CD8-positive, alpha-beta memory T cell (primary cell): ENCODE data around the gene RFWD3. TPM values are rescaled to one million over a fixed set of nuclear protein-coding genes. Genes with fewer than 3 reads are reported as not detected.

Source experiments
- CTCF ChIA-PET: fragments of 350-600 bp; sonication (Branson Sonifier 250); formaldehyde crosslinking; loops from one replicate; lab custom pipeline; 2021; ENCODE audit warnings: antibody characterized with exemption; lab: Charles Lee
- POLR2A ChIA-PET: fragments of 350-600 bp; sonication (Branson Sonifier 250); formaldehyde crosslinking; loops from one replicate; lab custom pipeline; 2021; ENCODE audit warnings: antibody characterized with exemption; lab: Charles Lee
- DNase-seq, 5 donors: peaks; one replicate each; pipeline versions ENCODE4 v3.0.0 to v3.0.0-alpha.2; 2020 to 2022; ENCODE audit warnings: mixed read lengths in 1 of 5
- H3K27ac ChIP-seq: one replicate; pipeline ENCODE4 v1.7.0; 2013; ENCODE audit warnings: low read depth, mild to moderate bottlenecking, low read length, moderate library complexity
- H3K27me3 ChIP-seq: 2 replicates; pipeline ENCODE4 v1.7.0; 2013; ENCODE audit warnings: low read length, mild to moderate bottlenecking; ENCODE audit not compliant: insufficient read depth, poor library complexity, severe bottlenecking
- H3K36me3 ChIP-seq: 2 replicates; pipeline ENCODE4 v1.7.0; 2013; ENCODE audit warnings: mild to moderate bottlenecking, low read length, moderate library complexity; ENCODE audit not compliant: insufficient read depth
- H3K4me1 ChIP-seq: 2 replicates; pipeline ENCODE4 v1.7.0; 2013; ENCODE audit warnings: mild to moderate bottlenecking, low read length, moderate library complexity; ENCODE audit not compliant: insufficient read depth
- H3K4me3 ChIP-seq: 2 replicates; pipeline ENCODE4 v1.7.0; 2013; ENCODE audit warnings: mild to moderate bottlenecking, low read length
- H3K9me3 ChIP-seq: 2 replicates; pipeline ENCODE4 v1.7.0; 2013; ENCODE audit warnings: mild to moderate bottlenecking, low read length
- H3K27ac Mint-ChIP-seq, 8 donors: one replicate each; pipeline ENCODE4 v1.8.0; 2020 to 2021; ENCODE audit warnings: mixed read lengths in 8 of 8, mild to moderate bottlenecking in 6 of 8, inconsistent platforms in 3 of 8, moderate library complexity in 3 of 8
- H3K27me3 Mint-ChIP-seq, 2 donors: one replicate each; pipeline ENCODE4 v1.8.0; 2020 to 2021; ENCODE audit warnings: mixed read lengths in 2 of 2, mild to moderate bottlenecking in 1 of 2, moderate library complexity in 1 of 2
- H3K36me3 Mint-ChIP-seq, 3 donors: one replicate each; pipeline ENCODE4 v1.8.0; 2020 to 2021; ENCODE audit warnings: mixed read lengths in 3 of 3, inconsistent platforms in 1 of 3, mild to moderate bottlenecking in 1 of 3
- H3K4me1 Mint-ChIP-seq, 3 donors: one replicate each; pipeline ENCODE4 v1.8.0; 2020 to 2021; ENCODE audit warnings: mixed read lengths in 3 of 3, inconsistent platforms in 1 of 3, mild to moderate bottlenecking in 1 of 3
- H3K4me3 Mint-ChIP-seq, 7 donors: one replicate each; pipeline ENCODE4 v1.8.0; 2020 to 2021; ENCODE audit warnings: mixed read lengths in 7 of 7, mild to moderate bottlenecking in 6 of 7, moderate library complexity in 4 of 7, inconsistent platforms in 2 of 7
- H3K9me3 Mint-ChIP-seq, 5 donors: one replicate each; pipeline ENCODE4 v1.8.0; 2020 to 2022; ENCODE audit warnings: mixed read lengths in 5 of 5, mild to moderate bottlenecking in 3 of 5, moderate library complexity in 2 of 5, inconsistent platforms in 1 of 5
- polyA plus RNA-seq: library from polyadenylated mRNA; unstranded; fragments of 300-500 nt; fragmentation: Illumina TruSeq; gene quantifications from one replicate; pipeline ENCODE4 v1.2.3, GENCODE V29; 2021
- total RNA-seq, 2 experiments: library from RNA; stranded (reverse); gene quantifications; one replicate each; pipeline ENCODE4 v1.2.3, GENCODE V29; 2021

The RFWD3 gene
- total and polyA plus RNA-seq, 3 experiments from 2014 or later: 20.1 to 113 (median 99.5) TPM

- Histone ChIP-seq H3K36me3 (peaks cover 5% of the 10 kb centered on the region), H3K9me3 (no peaks in the 10 kb centered on the region), H3K27me3 (no peaks in the 10 kb centered on the region), H3K4me3 (no peak overlapping the region), H3K4me1 (peaks cover 8% of the 10 kb centered on the region), H3K27ac (no peak overlapping the region)
- H3K4me1 Mint-ChIP-seq: peaks cover 28 to 51% (median 46%) of the 10 kb centered on the region in 3 donors
- ChIA-PET CTCF (interaction anchor here (0.7 kb wide), 1 partner anchor 61 kb away, joined by 3 read pairs; no protein-coding TSS in a partner anchor), POLR2A (no interaction called here)
- no peak overlapping the region for H3K4me3 Mint-ChIP-seq
- H3K36me3 Mint-ChIP-seq: peaks cover 0 to 79% (median 12%) of the 10 kb centered on the region in 3 donors
- H3K27me3 Mint-ChIP-seq: peaks cover 0 to 1% of the 10 kb centered on the region in 2 donors
- peak overlapping the region in 2 of 8 donors; percentile 4 to 7 for H3K27ac Mint-ChIP-seq
- no peaks in the 10 kb centered on the region for H3K9me3 Mint-ChIP-seq
- no peak for DNase-seq
These were observed 15.6 kb downstream of the RFWD3 start for GRCh38 chr16:74650966-74651567.

DNA sequence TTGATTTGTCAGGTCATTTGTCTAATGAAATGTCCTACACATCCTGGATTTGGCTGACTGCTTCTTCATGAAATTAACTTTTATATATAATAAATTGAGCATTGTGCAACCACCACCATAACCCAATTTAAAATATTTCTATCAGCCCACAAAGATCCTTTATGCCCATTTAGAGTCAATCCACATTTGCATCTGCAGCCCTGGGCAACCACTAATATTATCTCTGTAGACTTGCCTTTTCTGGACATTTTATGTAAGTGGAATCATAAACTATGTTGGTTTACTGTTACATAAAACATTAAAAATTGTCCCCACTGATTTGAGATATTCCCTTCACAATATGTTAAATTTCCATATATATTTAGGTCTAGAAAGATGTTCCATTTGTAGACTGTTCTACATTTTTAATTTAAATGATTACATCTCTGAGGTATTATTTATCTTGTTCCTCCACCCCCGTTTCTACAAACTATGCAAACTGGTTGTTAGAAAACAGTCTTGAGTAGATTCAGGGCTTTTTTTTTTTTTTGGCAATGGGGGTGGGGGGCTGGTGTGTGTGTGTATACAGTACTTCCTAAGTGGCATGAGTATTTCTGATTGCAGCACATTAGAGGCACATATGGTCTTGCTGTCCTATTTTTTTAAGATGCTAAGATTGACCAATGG lies 16.7 kb downstream of the RFWD3 start:
- H3K27ac Mint-ChIP-seq: peak overlapping the region in 3 of 8 donors; percentile 1 to 35 (median 30)
- H3K36me3 ChIP-seq: peaks cover 9% of the 10 kb centered on the region
- no peaks in the 10 kb centered on the region for H3K9me3 ChIP-seq
- H3K9me3 Mint-ChIP-seq: no peaks in the 10 kb centered on the region
- H3K27ac ChIP-seq: no peak overlapping the region
- no peak for DNase-seq
- no peak overlapping the region for H3K4me3 ChIP-seq
- H3K4me3 Mint-ChIP-seq: no peak overlapping the region
- H3K27me3 ChIP-seq: no peaks in the 10 kb centered on the region
- peaks cover 21 to 42% (median 38%) of the 10 kb centered on the region in 3 donors for H3K4me1 Mint-ChIP-seq
- H3K4me1 ChIP-seq: peaks cover 8% of the 10 kb centered on the region
- H3K27me3 Mint-ChIP-seq: peaks cover 0 to 1% of the 10 kb centered on the region in 2 donors
- CTCF ChIA-PET: interaction anchor here (0.7 kb wide), 1 partner anchor 60 kb away, joined by 3 read pairs; no protein-coding TSS in a partner anchor
- POLR2A ChIA-PET: interaction anchor here (0.6 kb wide), 1 partner anchor 91 kb away, joined by 3 read pairs; no protein-coding TSS in a partner anchor
- peaks cover 0 to 80% (median 10%) of the 10 kb centered on the region in 3 donors for H3K36me3 Mint-ChIP-seq

GRCh38 chr16:74641969-74642368 lies 24.7 kb downstream of the RFWD3 start:
- peak overlapping the region in 1 of 8 donors; percentile 64 for H3K27ac Mint-ChIP-seq
- no peak for DNase-seq
- H3K27me3 ChIP-seq: no peaks in the 10 kb centered on the region
- CTCF ChIA-PET: no interaction called here
- H3K27ac ChIP-seq: no peak overlapping the region
- no peaks in the 10 kb centered on the region for H3K4me1 ChIP-seq
- H3K4me3 ChIP-seq: no peak overlapping the region
- no peaks in the 10 kb centered on the region for H3K9me3 ChIP-seq
- H3K36me3 Mint-ChIP-seq: peaks cover 4 to 80% (median 15%) of the 10 kb centered on the region in 3 donors
- H3K9me3 Mint-ChIP-seq: no peaks in the 10 kb centered on the region
- peaks cover 50% of the 10 kb centered on the region for H3K36me3 ChIP-seq
- no peaks in the 10 kb centered on the region for H3K27me3 Mint-ChIP-seq
- H3K4me3 Mint-ChIP-seq: no peak overlapping the region
- H3K4me1 Mint-ChIP-seq: peaks cover 0 to 3% (median 0%) of the 10 kb centered on the region in 3 donors
- POLR2A ChIA-PET: no interaction called here

DNA sequence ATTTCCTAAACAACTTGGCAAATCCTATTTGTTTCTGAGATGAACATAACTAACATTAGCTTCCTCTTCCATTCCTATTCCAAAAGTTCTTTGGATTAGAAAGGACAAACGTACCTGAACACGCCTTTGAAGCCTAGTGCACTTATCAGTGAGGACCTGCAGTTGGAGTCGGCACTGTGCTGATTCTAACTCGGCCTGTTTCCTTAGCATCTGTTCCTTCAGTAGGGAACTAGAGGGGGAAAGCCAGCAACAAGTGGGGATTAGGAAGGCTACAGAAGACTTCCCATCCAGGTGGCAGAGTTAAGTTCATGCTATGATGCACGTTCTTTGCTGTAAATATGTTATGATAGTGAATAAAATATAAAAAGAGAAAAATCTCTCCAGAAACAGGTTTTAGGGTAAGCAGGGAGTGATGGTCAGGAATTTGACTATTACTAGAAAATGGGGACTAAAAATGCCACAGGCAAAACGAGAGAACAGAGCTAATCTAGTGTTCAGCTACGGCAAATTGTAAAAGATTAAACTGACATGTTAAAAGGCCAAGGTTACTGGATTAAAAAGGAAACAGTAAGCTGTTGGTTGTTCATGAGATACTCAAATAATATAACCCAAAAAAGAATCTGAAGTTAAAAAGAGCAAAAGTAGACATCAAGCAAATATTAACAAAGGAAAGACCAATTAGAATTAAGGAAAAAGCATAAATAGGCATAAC lies 28.8 kb downstream of the RFWD3 start:
- H3K27ac ChIP-seq: no peak overlapping the region
- Mint-ChIP-seq H3K9me3 (no peaks in the 10 kb centered on the region), H3K36me3 (peaks cover 0 to 77% (median 7%) of the 10 kb centered on the region in 3 donors), H3K27ac (peak overlapping the region in 3 of 8 donors; percentile 54 to 78 (median 76)), H3K4me3 (no peak overlapping the region), H3K27me3 (no peaks in the 10 kb centered on the region), H3K4me1 (peaks cover 0 to 1% (median 0%) of the 10 kb centered on the region in 3 donors)
- no peak for DNase-seq
- no peaks in the 10 kb centered on the region for H3K9me3 ChIP-seq
- H3K36me3 ChIP-seq: peaks cover 40% of the 10 kb centered on the region
- CTCF ChIA-PET: no interaction called here
- no peak overlapping the region for H3K4me3 ChIP-seq
- no peaks in the 10 kb centered on the region for H3K27me3 ChIP-seq
- H3K4me1 ChIP-seq: no peaks in the 10 kb centered on the region
- POLR2A ChIA-PET: no interaction called here

- H3K9me3 ChIP-seq: no peaks in the 10 kb centered on the region
- H3K4me3 ChIP-seq: no peak overlapping the region
- H3K36me3 Mint-ChIP-seq: peaks cover 0 to 81% (median 10%) of the 10 kb centered on the region in 3 donors
- H3K27me3 ChIP-seq: no peaks in the 10 kb centered on the region
- H3K4me1 ChIP-seq: no peaks in the 10 kb centered on the region
- H3K27ac ChIP-seq: no peak overlapping the region
- H3K4me3 Mint-ChIP-seq: no peak overlapping the region
- no peaks in the 10 kb centered on the region for H3K4me1 Mint-ChIP-seq
- peak overlapping the region in 2 of 8 donors; percentile 43 to 80 for H3K27ac Mint-ChIP-seq
- H3K27me3 Mint-ChIP-seq: no peaks in the 10 kb centered on the region
- no peaks in the 10 kb centered on the region for H3K9me3 Mint-ChIP-seq
- ChIA-PET POLR2A (interaction anchor here (0.6 kb wide), 1 partner anchor 32 kb away, joined by 4 read pairs; the partner anchor contains the start of gene RFWD3), CTCF (no interaction called here)
- no peak for DNase-seq
- peaks cover 54% of the 10 kb centered on the region for H3K36me3 ChIP-seq
These were observed 31.4 kb downstream of the RFWD3 start for GRCh38 chr16:74635303-74635702.

DNA sequence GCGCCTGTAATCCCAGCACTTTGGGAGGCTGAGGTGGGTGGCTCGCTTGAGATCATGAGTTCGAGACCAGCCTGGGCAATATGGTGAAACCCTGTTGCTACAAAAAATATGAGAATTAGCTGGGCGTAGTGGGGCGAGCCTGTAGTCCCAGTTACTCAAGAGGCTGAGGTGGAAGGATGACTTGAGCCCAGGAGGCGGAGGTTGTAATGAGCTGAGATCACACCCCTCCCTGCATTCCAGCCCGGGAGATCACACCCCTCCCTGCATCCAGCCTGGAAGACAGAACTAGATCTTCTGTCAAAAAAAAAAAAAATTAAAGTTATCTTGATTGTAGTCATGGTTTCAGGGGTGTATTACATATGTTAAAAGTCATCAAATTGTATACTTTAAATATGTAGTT lies 33.0 kb downstream of the RFWD3 start:
- no peak overlapping the region for H3K27ac Mint-ChIP-seq
- no peak overlapping the region for H3K4me3 Mint-ChIP-seq
- H3K36me3 Mint-ChIP-seq: peaks cover 4 to 84% (median 16%) of the 10 kb centered on the region in 3 donors
- no peak for DNase-seq
- H3K9me3 Mint-ChIP-seq: no peaks in the 10 kb centered on the region
- Histone ChIP-seq H3K4me1 (no peaks in the 10 kb centered on the region), H3K27ac (no peak overlapping the region), H3K9me3 (no peaks in the 10 kb centered on the region), H3K36me3 (peaks cover 57% of the 10 kb centered on the region), H3K4me3 (no peak overlapping the region), H3K27me3 (no peaks in the 10 kb centered on the region)
- H3K27me3 Mint-ChIP-seq: no peaks in the 10 kb centered on the region
- CTCF ChIA-PET: interaction anchor here (0.6 to 1.3 kb wide), 2 partner anchors 10 to 18 kb away, joined by 3 to 4 read pairs; no protein-coding TSS in a partner anchor
- no peaks in the 10 kb centered on the region for H3K4me1 Mint-ChIP-seq
- POLR2A ChIA-PET: no interaction called here

DNA sequence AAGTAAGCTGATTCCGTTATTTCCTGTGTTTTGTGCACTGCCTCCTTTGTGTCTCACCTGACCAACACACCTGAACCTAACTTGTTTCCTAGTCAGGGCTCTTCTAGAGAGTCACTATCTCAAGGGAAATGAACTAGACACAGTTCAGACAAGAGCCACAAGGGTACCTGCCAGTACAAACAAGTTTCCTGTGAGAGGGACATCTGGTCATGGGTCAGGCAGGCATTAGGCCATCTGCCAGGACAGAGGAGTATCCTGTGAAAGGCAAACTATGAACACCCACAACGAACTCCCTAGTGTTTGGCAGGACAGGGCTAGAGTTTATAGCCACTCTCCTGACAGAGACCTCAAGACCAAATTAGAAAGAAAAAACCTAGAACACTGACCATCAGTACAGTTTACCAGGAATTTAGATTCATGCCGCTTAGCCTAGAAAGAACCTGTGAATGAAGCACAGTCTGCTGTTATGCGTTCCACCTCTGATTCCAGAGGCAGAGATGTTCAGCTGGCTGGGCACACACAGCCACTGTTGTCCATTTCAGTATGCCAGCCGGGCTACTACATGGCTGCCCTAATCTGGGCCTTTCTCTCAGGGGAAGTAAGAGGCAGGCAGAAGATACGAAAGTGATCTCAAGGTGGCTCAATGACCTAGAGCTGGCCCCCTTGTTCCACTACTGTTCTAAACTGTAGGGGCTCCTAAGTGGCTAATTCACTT lies 39.0 kb downstream of the RFWD3 start:
- Histone ChIP-seq H3K27me3 (no peaks in the 10 kb centered on the region), H3K36me3 (peaks cover 61% of the 10 kb centered on the region), H3K9me3 (no peaks in the 10 kb centered on the region), H3K27ac (no peak overlapping the region), H3K4me3 (no peak overlapping the region), H3K4me1 (no peaks in the 10 kb centered on the region)
- no peak for DNase-seq
- Mint-ChIP-seq H3K4me1 (peaks cover 2 to 7% (median 3%) of the 10 kb centered on the region in 3 donors), H3K27me3 (no peaks in the 10 kb centered on the region), H3K4me3 (no peak overlapping the region), H3K9me3 (no peaks in the 10 kb centered on the region), H3K36me3 (peaks cover 4 to 97% (median 20%) of the 10 kb centered on the region in 3 donors), H3K27ac (peak overlapping the region in 6 of 8 donors; percentile 16 to 80 (median 42))
- CTCF ChIA-PET: no interaction called here
- POLR2A ChIA-PET: no interaction called here
